ENCODE results near the gene SLC6A13. TPM values are rescaled to one million over a fixed set of nuclear protein-coding genes. Genes with fewer than 3 reads are reported as not detected.
"Not testable (repeated sequence)": the region's sequence is repeated elsewhere in the genome, so short reads cannot be mapped to it uniquely, and the experiment has no call there.

Gene SLC6A13
- total and polyA plus RNA-seq, 7 donors, result 0.07 to 1.6 (median 0.50) TPM; not detected in 1

DNA sequence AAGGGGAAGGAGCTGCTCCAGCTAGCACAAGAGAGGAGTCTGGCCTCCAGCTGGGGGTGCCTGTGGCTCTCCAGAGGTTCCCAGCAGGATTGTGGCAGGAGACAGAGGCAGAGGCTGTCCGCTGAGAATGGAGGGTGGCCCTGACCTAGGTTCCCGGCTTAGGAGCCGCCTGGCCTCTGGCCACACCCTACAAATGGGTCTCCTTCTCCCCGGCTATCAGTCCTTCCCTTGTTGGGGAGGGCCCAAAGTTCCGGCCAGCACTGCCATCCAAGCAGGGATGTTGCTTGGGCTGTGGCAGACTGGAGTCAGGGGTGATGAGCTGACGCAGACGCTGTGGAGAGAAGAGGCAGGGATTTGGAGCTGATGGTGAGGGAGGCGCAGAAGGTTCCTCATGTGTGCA, 71.8 kb downstream of the SLC6A13 start:
- Histone ChIP-seq H3K27ac (no peak overlapping the region), H3K36me3 (ENCODE audit: insufficient read depth in 1 of 2, low read depth in 1 of 2) (no peaks in the 10 kb centered on the region), H3K9me3 (no peaks in the 10 kb centered on the region), H3K4me1 (no peaks in the 10 kb centered on the region), H3K27me3 (ENCODE audit: insufficient read depth in 3 of 3, low read length in 2 of 3) (peaks cover 0 to 23% (median 7%) of the 10 kb centered on the region in 3 donors), H3K4me3 (no peak overlapping the region)
- ATAC-seq, result no peak
- TF ChIP-seq, protein P1, sequence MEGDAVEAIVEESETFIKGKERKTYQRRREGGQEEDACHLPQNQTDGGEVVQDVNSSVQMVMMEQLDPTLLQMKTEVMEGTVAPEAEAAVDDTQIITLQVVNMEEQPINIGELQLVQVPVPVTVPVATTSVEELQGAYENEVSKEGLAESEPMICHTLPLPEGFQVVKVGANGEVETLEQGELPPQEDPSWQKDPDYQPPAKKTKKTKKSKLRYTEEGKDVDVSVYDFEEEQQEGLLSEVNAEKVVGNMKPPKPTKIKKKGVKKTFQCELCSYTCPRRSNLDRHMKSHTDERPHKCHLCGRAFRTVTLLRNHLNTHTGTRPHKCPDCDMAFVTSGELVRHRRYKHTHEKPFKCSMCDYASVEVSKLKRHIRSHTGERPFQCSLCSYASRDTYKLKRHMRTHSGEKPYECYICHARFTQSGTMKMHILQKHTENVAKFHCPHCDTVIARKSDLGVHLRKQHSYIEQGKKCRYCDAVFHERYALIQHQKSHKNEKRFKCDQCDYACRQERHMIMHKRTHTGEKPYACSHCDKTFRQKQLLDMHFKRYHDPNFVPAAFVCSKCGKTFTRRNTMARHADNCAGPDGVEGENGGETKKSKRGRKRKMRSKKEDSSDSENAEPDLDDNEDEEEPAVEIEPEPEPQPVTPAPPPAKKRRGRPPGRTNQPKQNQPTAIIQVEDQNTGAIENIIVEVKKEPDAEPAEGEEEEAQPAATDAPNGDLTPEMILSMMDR (IDR thresholded peaks at IDR 0.05), result no peak
- DNase-seq, result peak in 1 of 2 donors; percentile 37
- WGBS, 3 donors, result 81 to 95% (median 88%) methylated on average over 8 of the region's 8 CpGs
- intact Hi-C loops (cut with DNase I), result no loop called here

DNA sequence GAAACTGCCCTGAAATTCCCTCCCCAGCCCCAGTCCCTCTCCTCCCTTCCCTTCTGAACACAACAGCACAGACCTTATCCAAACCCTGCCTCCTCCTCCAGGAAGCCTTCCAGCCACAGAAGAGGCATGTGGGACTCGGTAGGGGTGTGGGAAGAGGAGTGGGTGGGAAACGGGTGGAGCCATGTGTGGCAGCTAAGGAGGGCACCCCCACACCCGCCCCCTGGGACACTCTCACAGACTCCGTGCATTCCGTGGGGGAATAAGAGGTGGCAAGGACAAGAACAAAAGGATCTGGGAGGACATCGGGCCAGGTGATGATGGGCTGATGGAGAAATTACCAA, 73.0 kb downstream of the SLC6A13 start:
- intact Hi-C loops (cut with DNase I), result no loop called here
- 70 to 73% (median 71%) methylated on average over 6 of the region's 6 CpGs for WGBS, 3 donors
- H3K36me3 ChIP-seq (ENCODE audit: insufficient read depth in 1 of 2, low read depth in 1 of 2), result no peaks in the 10 kb centered on the region
- H3K27ac ChIP-seq, result no peak overlapping the region
- H3K27me3 ChIP-seq (ENCODE audit: insufficient read depth in 3 of 3, low read length in 2 of 3), result peaks cover 0 to 23% (median 7%) of the 10 kb centered on the region in 3 donors
- no peaks in the 10 kb centered on the region for H3K9me3 ChIP-seq
- TF ChIP-seq, protein P1 (IDR thresholded peaks at IDR 0.05), result no peak
- no peak for DNase-seq
- no peak for ATAC-seq
- H3K4me3 ChIP-seq, result no peak overlapping the region
- no peaks in the 10 kb centered on the region for H3K4me1 ChIP-seq

DNA sequence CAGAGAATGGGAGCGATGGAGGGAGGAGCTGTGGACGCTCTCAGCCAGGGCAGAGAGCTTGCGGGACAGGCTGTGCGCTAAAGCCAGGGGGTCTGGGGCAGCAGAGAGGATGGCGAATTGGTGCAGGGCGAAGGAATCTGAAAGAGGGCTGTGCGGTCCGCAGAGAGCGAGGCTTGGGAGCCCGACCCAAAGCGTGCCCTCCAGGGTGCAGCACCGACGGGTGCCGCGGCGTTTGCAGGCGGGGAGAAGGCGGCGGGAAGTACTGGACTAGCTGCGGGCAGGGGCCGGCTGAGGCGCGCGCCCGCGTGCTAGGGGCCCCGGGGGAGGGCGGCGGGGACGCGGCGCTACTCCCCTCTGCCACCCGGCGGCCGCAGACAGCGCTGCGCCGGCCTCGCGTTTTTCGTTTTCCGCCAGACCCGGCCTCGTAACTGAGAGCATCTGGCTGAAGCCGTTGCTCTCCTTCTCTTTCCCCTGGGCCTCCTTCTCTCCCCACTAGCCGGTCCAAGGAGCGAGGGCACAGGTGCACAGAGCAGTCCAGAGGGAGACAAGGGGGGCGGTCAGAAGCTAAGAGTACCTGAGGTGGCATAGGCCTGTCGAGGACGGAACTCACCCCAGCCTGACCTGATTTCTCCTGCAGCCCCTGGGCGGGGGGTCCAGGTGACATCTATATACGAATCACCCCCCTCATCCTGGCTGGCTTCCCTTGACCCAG, 73.6 kb downstream of the SLC6A13 start:
- 6 to 14% (median 9%) methylated on average over 26 to 52 of the region's 52 CpGs for WGBS, 3 donors
- H3K36me3 ChIP-seq (ENCODE audit: insufficient read depth in 1 of 2, low read depth in 1 of 2), result no peaks in the 10 kb centered on the region
- ATAC-seq (peak; percentile 68 to 92 (median 87)), DNase-seq (peak; percentile 59 to 70)
- peak overlapping the region; percentile 61 for H3K4me3 ChIP-seq
- intact Hi-C loops (cut with DNase I), result no loop called here
- peaks cover 0 to 23% (median 7%) of the 10 kb centered on the region in 3 donors for H3K27me3 ChIP-seq (ENCODE audit: insufficient read depth in 3 of 3, low read length in 2 of 3)
- H3K9me3 ChIP-seq, result no peaks in the 10 kb centered on the region
- H3K4me1 ChIP-seq, result no peaks in the 10 kb centered on the region
- TF ChIP-seq, protein P1 (IDR thresholded peaks at IDR 0.05), result peak; percentile 74
- H3K27ac ChIP-seq, result no peak overlapping the region

DNA sequence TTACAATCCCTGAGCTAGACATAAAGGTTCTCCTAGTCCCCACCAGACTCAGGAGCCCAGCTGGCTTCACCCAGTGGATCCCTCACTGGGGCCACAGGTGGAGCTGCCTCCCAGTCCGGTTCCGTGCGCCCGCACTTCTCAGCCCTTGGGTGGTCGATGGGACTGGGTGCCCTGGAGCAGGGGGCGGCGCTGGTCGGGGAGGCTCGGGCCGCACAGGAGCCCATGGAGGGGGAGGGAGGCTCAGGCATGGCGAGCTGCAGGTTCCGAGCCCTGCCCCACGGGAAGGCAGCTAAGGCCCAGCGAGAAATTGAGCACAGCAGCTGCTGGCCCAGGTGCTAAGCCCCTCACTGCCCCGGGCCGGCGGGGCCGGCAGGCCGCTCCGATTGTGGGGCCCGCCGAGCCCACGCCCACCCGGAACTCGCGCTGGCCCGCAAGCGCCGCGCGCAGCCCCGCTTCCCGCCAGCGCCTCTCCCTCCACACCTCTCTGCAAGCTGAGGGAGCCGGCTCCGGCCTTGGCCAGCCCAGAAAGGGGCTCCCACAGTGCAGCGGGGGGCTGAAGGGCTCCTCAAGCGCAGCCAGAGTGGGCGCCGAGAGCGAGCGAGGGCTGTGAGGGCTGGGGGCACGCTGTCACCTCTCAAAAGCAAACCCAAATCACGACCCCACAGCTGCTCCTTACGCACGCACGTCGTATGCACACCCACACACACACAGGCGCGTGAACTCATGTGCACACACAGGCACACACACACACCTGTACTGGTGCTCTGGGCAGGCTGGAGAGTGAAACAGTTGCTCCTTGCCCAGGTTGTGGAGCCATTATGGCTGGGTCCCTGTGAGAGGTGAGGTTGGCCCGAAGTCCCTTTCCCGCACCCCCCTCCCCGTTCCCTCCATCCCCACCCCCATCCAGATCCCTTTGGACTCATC, 74.4 kb downstream of the SLC6A13 start:
- H3K27me3 ChIP-seq (ENCODE audit: insufficient read depth in 3 of 3, low read length in 2 of 3), result peaks cover 0 to 27% (median 7%) of the 10 kb centered on the region in 3 donors
- ATAC-seq (peak in 2 of 4 donors; percentile 4 to 12), DNase-seq (peak in 1 of 2 donors; percentile 42)
- WGBS, 3 donors, result 36 to 67% (median 60%) methylated on average over 37 to 53 of the region's 53 CpGs
- H3K4me1 ChIP-seq; H3K27ac ChIP-seq; intact Hi-C loops (cut with DNase I); H3K36me3 ChIP-seq (ENCODE audit: insufficient read depth in 1 of 2, low read depth in 1 of 2); H3K9me3 ChIP-seq: not testable (repeated sequence)
- H3K4me3 ChIP-seq, result peak overlapping the region; percentile 61

DNA sequence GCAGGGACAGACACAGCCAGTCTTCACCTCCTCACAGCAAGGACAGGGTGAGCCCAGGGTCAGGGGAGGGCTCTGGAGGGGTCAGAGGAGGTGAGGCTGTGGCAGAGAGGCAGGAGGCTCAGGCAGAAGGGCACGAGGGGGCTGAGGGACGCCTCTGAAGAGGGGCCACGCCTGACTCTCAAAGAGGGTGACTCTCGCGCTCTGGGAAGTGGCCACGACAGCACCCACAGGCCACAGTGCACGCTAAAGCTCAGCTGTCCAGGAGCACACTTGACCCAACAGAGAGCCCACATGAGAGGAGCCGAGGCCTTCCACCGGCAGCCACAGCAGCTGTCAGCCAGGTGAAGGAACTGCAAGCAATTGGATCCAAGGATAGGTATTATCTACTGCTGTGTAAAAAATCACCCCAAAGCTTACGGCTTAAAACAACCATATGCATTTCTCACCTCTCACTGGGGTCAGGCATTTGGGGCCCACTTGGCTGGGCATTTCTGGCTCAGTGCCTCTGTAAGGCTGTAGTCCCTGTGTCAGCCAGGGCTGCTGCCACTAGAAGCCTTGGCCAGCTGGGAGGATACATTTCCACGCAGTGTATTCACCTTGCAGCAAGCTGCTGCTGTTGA, 76.5 kb downstream of the SLC6A13 start:
- peaks cover 0 to 35% (median 7%) of the 10 kb centered on the region in 3 donors for H3K27me3 ChIP-seq (ENCODE audit: insufficient read depth in 3 of 3, low read length in 2 of 3)
- no peak for ATAC-seq
- intact Hi-C loops (cut with DNase I), result no loop called here
- H3K4me3 ChIP-seq, result no peak overlapping the region
- TF ChIP-seq, protein P1 (IDR thresholded peaks at IDR 0.05), result no peak
- H3K4me1 ChIP-seq, result no peaks in the 10 kb centered on the region
- no peaks in the 10 kb centered on the region for H3K9me3 ChIP-seq
- H3K36me3 ChIP-seq (ENCODE audit: insufficient read depth in 1 of 2, low read depth in 1 of 2), result no peaks in the 10 kb centered on the region
- 59 to 77% (median 70%) methylated on average over 11 of the region's 11 CpGs for WGBS, 3 donors
- peak in 1 of 2 donors; percentile 31 for DNase-seq
- H3K27ac ChIP-seq, result no peak overlapping the region
